ENCODE results near the gene LRP1B. TPM values are rescaled to one million over a fixed set of nuclear protein-coding genes. Genes with fewer than 3 reads are reported as not detected.

The LRP1B gene
- total RNA-seq, 1 experiment from 2014 or later = 0.52 TPM

DNA sequence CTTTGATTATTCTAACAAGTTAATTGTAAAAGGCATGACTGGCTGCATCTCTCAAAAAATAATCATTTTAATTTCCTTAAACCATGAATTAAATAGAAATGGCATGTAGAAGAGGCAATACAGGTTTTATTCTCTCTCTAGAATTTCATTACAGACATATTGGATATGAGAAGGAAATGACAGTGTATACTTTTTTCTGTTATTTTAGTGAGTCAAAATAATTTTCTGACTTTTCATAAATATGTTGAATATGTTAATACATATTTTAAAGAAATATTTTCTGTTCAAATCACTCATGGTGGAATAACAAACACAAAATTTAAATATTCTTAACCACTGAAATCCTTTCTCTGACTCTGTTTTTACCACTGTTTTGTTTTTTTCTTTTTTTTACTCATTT lies 510.4 kb downstream of the LRP1B start (continued):
- TF ChIP-seq, protein P1, sequence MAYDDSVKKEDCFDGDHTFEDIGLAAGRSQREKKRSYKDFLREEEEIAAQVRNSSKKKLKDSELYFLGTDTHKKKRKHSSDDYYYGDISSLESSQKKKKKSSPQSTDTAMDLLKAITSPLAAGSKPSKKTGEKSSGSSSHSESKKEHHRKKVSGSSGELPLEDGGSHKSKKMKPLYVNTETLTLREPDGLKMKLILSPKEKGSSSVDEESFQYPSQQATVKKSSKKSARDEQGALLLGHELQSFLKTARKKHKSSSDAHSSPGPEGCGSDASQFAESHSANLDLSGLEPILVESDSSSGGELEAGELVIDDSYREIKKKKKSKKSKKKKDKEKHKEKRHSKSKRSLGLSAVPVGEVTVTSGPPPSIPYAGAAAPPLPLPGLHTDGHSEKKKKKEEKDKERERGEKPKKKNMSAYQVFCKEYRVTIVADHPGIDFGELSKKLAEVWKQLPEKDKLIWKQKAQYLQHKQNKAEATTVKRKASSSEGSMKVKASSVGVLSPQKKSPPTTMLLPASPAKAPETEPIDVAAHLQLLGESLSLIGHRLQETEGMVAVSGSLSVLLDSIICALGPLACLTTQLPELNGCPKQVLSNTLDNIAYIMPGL (CRISPR knock-in tag; IDR thresholded peaks at IDR 0.05) = no peak
- TF ChIP-seq JAZF1 (CRISPR knock-in tag; IDR thresholded peaks at IDR 0.05) (no peak), GRHL2 (CRISPR knock-in tag; IDR thresholded peaks at IDR 0.05; ENCODE audit: insufficient replicate concordance, severe bottlenecking) (no peak), SOX15 (CRISPR knock-in tag; IDR thresholded peaks at IDR 0.05) (no peak)
- TF ChIP-seq, protein P2, sequence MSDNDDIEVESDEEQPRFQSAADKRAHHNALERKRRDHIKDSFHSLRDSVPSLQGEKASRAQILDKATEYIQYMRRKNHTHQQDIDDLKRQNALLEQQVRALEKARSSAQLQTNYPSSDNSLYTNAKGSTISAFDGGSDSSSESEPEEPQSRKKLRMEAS (CRISPR knock-in tag; IDR thresholded peaks at IDR 0.05) = no peak

DNA sequence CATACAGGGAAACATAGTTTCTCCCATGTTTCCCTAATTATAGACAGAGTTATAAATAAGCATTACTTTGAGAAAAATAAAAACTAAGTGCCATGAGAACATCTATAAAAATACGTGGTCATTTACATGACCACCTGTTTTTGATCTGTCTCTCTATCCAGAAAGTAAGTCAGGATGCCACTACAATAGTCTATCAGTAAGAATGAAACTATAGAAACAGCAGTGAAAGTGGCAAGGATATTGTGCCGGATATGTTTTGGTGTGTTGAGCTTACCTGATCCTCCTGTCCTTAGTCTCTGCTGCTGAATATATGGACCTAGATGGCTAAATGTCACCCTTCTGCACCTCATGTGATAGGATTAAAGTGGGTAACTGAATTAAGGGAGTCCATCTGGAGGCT lies 512.4 kb downstream of the LRP1B start:
- no peak overlapping the region for H3K4me3 Mint-ChIP-seq
- no peak overlapping the region for H3K27ac Mint-ChIP-seq
- no peak for DNase-seq (ENCODE audit: low spot score)
- no peak for ATAC-seq
- POLR2A ChIA-PET = no interaction called here
- TF ChIP-seq GABPB1 (CRISPR knock-in tag; IDR thresholded peaks at IDR 0.05) = no peak
- no peak for TF ChIP-seq ATF2 (CRISPR knock-in tag; IDR thresholded peaks at IDR 0.05; ENCODE audit: borderline replicate concordance, low read depth)
- TF ChIP-seq, protein P3, sequence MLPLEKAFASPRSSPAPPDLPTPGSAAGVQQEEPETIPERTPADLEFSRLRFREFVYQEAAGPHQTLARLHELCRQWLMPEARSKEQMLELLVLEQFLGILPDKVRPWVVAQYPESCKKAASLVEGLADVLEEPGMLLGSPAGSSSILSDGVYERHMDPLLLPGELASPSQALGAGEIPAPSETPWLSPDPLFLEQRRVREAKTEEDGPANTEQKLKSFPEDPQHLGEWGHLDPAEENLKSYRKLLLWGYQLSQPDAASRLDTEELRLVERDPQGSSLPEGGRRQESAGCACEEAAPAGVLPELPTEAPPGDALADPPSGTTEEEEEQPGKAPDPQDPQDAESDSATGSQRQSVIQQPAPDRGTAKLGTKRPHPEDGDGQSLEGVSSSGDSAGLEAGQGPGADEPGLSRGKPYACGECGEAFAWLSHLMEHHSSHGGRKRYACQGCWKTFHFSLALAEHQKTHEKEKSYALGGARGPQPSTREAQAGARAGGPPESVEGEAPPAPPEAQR (CRISPR knock-in tag; IDR thresholded peaks at IDR 0.05) = no peak
- no peak for TF ChIP-seq IRF2 (CRISPR knock-in tag; IDR thresholded peaks at IDR 0.05; ENCODE audit: borderline replicate concordance, low read depth)
- TF ChIP-seq EMX1 (CRISPR knock-in tag; IDR thresholded peaks at IDR 0.05) = no peak
- TF ChIP-seq ZNF317 (CRISPR knock-in tag; IDR thresholded peaks at IDR 0.05; ENCODE audit: borderline replicate concordance, low read depth) = no peak
- no peak for TF ChIP-seq NR3C1 (CRISPR knock-in tag; conservative IDR thresholded peaks at IDR 0.05; ENCODE audit: low read depth)
- TF ChIP-seq ATF1 (CRISPR knock-in tag; IDR thresholded peaks at IDR 0.05) = no peak
- TF ChIP-seq ZNF396 (CRISPR knock-in tag; IDR thresholded peaks at IDR 0.05; ENCODE audit: borderline replicate concordance) = no peak
- no peak for TF ChIP-seq ZNF121 (CRISPR knock-in tag; IDR thresholded peaks at IDR 0.05)
- TF ChIP-seq ZNF416 (CRISPR knock-in tag; IDR thresholded peaks at IDR 0.05) = no peak
- TF ChIP-seq NR2C2 (CRISPR knock-in tag; IDR thresholded peaks at IDR 0.05) = no peak
- no peak for TF ChIP-seq TP53 (CRISPR knock-in tag; IDR thresholded peaks at IDR 0.05)
- no peaks in the 10 kb centered on the region for H3K27me3 Mint-ChIP-seq (ENCODE audit: low read depth)
- H3K4me1 Mint-ChIP-seq = peaks cover 18% of the 10 kb centered on the region
- H3K36me3 Mint-ChIP-seq = peaks cover 11% of the 10 kb centered on the region
- CTCF ChIA-PET = no interaction called here
- peaks cover 10% of the 10 kb centered on the region for H3K9me3 Mint-ChIP-seq

- Mint-ChIP-seq H3K36me3 (peaks cover 23% of the 10 kb centered on the region), H3K9me3 (peaks cover 21% of the 10 kb centered on the region), H3K27me3 (ENCODE audit: low read depth) (no peaks in the 10 kb centered on the region; the same call in 1 of the 2 replicates), H3K27ac (peak overlapping the region; percentile 98), H3K4me3 (peak overlapping the region; percentile 57), H3K4me1 (peaks cover 54% of the 10 kb centered on the region)
- DNase-seq (ENCODE audit: low spot score) (no peak), ATAC-seq (no peak)
- ChIA-PET POLR2A (no interaction called here), CTCF (no interaction called here)
- TF ChIP-seq USF2 (CRISPR knock-in tag; IDR thresholded peaks at IDR 0.05) (no peak), ZNF416 (CRISPR knock-in tag; IDR thresholded peaks at IDR 0.05) (no peak), RORB (CRISPR knock-in tag; IDR thresholded peaks at IDR 0.05) (no peak), NR1H2 (CRISPR knock-in tag; IDR thresholded peaks at IDR 0.05) (no peak), FOXP1 (CRISPR knock-in tag; IDR thresholded peaks at IDR 0.05; ENCODE audit: borderline replicate concordance) (no peak), TEAD1 (CRISPR knock-in tag; IDR thresholded peaks at IDR 0.05) (no peak), GABPB1 (CRISPR knock-in tag; IDR thresholded peaks at IDR 0.05) (no peak), RELA (CRISPR knock-in tag; IDR thresholded peaks at IDR 0.05; ENCODE audit: borderline replicate concordance) (no peak)
- TF ChIP-seq, protein P4, sequence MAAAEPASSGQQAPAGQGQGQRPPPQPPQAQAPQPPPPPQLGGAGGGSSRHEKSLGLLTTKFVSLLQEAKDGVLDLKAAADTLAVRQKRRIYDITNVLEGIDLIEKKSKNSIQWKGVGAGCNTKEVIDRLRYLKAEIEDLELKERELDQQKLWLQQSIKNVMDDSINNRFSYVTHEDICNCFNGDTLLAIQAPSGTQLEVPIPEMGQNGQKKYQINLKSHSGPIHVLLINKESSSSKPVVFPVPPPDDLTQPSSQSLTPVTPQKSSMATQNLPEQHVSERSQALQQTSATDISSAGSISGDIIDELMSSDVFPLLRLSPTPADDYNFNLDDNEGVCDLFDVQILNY (CRISPR knock-in tag; IDR thresholded peaks at IDR 0.05) = no peak
- TF ChIP-seq, protein P1 (CRISPR knock-in tag; IDR thresholded peaks at IDR 0.05) = no peak
- TF ChIP-seq, protein P5, sequence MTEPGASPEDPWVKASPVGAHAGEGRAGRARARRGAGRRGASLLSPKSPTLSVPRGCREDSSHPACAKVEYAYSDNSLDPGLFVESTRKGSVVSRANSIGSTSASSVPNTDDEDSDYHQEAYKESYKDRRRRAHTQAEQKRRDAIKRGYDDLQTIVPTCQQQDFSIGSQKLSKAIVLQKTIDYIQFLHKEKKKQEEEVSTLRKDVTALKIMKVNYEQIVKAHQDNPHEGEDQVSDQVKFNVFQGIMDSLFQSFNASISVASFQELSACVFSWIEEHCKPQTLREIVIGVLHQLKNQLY (CRISPR knock-in tag; IDR thresholded peaks at IDR 0.05) = no peak
Measured at GRCh38 chr2:141611981-141612380, 518.8 kb downstream of the LRP1B start.

Data from WTC11 (cell line).